HS-5 (cell line): ENCODE measurements around the gene DAZAP2.
A peak's percentile ranks its signal among the peaks of the same experiment; 100 is the strongest.

Experiments
- DNase-seq: peaks from one replicate; pipeline ENCODE4 v3.0.0-alpha.2; 2012; ENCODE audit warnings: low read depth

DAZAP2 gene

DNA sequence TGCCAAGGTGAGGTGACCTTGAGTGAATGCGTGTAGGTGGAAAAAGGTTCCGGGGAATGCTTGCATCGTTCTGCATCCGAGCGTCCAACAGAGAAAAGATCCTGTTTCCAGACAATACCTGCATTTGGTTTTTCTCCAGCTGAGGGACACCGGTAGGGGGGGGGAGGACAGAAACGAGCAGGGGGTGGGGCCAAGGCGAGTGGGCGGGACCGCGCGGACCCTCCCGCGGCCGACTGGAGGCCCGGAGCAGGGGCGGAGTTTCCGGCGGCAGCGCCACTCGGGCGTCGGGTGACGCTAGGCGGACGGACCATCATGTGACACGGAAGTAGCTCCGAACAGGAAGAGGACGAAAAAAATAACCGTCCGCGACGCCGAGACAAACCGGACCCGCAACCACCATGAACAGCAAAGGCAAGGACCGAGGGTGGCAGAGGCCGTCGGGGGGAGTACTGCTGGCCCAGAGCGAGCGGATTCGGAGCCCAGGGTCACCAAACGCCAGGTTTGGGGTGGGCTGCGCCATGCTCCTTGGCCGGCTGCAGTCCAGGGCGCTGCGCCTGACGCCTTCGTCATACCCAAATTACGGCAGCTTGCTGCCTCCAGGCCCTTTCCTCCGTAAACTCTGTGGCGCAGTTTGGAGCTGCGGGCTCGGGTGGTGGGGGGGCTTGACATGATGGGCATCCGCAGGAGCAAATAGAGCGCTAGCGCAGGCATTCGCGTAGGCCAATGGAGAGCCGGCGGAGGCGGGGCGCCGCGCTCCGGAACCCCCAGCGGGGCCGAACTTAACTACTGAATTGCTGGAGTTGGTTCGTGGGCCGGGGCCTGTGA is at the start of gene DAZAP2:
Gene DAZAP2 (plus strand): TSS at position 317 of the 825 bp plus-strand sequence. CDS start 82 bp downstream, at position 399.
- DNase-seq = peak; percentile 79

DNA sequence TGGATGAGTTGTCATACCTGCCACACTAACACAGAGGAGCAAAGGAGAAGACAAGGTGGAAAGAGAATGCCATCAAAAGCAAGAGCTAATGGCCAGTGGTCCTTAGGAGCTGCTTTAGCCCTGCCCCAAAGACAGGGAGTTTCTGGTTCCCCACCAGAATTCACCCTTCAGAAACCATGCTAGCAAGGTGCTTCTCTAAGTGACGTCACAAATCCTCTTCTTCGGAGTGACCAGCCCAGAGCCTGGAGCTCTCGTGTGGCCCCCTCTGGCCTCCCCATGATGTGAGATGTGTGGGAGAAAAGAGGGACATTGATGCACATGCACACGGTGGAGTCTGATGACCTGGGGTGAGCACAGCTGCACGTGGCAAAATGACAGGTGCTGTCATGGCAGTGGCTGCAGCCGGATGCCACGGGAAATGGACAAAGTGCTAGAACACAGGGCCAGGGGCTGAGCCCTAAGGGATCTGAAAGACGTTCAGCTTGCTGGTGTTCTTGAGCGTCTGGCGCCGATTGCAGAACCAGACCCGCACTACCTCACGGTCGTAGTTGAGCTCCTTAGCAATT is 48.8 kb upstream of the DAZAP2 start:
- no peak for DNase-seq

- DNase-seq = no peak
Measured at GRCh38 chr12:51190820-51191219, 47.8 kb upstream of the DAZAP2 start.

GRCh38 chr12:51191516-51192283 is 46.9 kb upstream of the DAZAP2 start:
- DNase-seq = no peak

DNA sequence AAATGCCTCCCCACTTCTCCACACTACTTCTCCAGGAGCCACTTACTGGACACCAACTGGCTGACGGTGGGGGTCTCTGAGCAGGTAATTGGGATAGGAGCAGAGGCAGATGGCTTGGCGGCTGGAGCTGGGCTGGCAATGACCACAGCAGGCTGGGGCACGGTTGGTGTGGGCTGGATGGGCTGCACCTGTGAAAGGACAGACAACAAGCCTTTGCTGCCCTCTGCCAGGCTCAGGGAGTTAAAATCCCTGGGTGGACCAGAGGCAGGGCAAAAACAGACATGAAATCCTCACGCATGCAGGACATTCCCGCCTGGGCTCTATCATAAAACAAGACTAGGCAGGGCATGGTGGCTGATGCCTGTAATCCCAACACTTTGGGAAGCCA is 46.3 kb upstream of the DAZAP2 start:
- no peak for DNase-seq

GRCh38 chr12:51195841-51196240 is 42.8 kb upstream of the DAZAP2 start:
- DNase-seq = no peak

DNA sequence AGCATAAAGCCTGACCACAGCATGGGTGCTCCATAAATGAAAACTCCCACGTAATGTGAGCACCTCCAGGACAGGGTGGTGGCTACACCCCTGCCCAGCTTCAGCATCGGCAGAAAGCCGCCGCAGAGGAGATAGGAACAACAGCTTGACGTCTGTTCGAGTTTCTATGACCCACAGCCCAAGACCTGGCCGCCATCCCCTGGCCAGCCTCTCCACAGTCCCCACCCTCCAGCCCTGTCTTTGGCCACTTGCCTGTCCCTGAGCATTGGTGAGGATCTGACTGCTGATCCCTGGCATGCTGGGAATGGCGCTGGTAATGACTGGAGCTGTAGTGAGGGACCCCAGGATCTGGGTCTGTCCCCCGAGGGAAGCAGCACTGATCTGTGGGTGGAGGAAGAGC is 42.1 kb upstream of the DAZAP2 start:
- no peak for DNase-seq

DNA sequence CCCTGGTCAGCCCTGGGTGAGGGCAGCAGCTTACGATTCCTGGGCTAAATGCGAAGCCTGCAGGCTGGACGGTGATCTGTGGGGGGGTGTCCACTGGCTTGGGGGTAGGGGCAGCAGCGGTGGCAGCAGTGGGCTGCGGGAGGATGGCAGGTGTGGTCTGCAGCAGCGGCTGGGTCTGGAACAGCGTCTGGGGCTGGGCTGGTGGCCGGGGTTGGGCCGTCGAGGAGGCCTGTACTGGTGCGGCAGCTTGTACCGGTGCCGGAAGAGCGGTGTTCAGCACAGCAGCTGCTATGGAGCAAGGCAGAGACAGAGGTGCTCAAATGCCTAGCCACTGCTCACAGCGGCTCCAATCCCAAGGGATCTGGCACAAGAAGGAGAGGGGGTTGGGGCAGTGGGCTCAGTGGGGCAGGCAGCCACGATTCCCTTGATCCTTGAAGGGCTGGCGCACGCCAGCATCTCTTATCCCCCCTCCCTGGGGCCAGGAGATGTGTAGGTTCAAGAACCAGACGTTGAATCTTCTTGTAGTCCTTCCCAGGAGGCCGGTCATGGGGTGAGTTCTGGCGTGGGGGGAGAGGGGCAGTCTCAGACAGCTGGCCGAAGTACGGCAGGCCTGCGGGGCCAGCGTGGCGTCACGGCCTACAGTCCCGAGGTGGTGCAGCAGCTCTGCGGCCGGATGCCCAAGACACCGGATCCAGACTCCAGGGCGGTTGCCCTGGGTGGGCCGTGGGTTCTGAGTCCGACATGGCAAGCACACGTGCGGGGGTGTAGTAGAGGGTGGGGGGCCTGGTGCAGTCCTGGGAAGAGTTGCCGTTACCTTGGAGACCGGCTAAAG is 40.7 kb upstream of the DAZAP2 start:
- no peak for DNase-seq

GRCh38 chr12:51198568-51199365 is 39.9 kb upstream of the DAZAP2 start:
- no peak for DNase-seq

- no peak for DNase-seq
Measured at GRCh38 chr12:51199366-51199945, 39.2 kb upstream of the DAZAP2 start.

DNA sequence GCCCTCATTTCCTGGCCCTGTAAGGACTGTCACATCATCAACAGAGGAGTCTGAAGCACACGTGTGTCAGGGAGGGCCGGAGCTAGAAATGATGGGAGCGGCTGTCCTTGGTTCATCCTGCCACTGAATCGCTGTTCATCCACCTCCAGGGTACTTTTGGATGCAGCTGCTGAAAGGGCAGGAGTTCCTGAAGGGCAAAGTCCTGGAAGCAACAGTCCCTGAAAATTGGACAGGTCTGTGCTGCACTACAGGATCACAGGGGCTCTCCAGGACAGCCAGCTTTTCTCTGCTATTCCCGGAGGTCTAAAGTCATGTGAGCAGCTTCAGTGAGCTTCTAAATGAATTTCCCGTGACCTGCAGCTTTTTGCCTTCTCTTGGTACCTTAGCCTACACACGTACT is 38.5 kb upstream of the DAZAP2 start:
- no peak for DNase-seq

- DNase-seq = no peak
Measured at GRCh38 chr12:51200806-51201205, 37.8 kb upstream of the DAZAP2 start.

GRCh38 chr12:51202718-51203117 is 35.9 kb upstream of the DAZAP2 start:
- no peak for DNase-seq

- DNase-seq = no peak
Measured at GRCh38 chr12:51205350-51205749, 33.3 kb upstream of the DAZAP2 start.

GRCh38 chr12:51208016-51208660 is 30.5 kb upstream of the DAZAP2 start:
- no peak for DNase-seq

DNA sequence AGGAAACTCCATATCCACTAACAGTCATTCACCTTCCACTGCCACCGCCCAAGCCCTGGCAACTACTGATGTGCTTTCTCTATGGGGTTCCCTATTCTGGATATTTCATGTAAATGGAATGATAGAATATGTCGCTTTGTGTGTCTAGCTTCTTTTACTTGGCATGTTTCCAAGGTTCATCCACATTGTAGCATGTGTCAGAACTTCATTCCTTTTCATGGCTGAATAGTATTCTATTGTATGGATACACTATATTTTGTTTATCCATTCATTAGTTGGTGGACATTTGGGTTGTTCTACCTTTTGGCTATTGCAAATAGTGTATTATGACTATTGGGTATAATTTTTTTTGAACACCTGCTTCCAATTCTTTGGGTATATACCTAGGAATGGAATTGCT is 29.4 kb upstream of the DAZAP2 start:
- no peak for DNase-seq

DNA sequence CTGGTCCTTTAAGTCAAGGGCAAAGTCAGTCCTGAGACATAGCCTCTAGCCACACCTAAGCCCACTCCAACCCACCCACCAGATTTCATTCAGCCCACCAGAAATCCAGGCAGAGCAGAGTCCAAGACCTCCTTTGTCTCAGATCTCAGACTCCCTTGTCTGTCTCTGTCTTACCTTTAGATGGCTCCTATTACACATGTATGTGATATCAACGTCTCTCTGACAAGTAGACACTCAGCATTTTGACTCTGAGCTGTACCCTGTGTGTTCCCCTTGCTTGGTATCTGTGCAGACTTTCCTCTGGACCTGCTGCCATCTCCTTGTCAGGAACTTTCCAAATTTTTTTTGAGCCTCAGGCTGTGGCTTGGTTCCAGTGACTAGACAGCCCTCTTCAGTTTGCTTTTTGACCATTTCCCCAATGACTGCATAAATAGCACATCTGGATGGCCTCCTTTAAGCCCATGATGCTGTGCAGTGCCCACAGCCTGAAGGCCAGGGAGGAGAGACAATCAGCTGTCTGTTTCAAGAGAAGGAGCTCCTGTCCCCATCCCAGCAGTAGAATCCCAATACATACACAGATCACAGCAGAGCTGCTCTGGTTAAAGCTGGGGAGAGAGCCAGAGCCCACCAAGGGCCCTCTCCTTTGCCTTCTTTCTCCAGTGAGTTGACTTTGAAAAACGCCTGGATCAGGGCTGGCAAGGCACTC is 27.8 kb upstream of the DAZAP2 start:
- DNase-seq = no peak

GRCh38 chr12:51214895-51215294 is 23.7 kb upstream of the DAZAP2 start:
- no peak for DNase-seq

DNA sequence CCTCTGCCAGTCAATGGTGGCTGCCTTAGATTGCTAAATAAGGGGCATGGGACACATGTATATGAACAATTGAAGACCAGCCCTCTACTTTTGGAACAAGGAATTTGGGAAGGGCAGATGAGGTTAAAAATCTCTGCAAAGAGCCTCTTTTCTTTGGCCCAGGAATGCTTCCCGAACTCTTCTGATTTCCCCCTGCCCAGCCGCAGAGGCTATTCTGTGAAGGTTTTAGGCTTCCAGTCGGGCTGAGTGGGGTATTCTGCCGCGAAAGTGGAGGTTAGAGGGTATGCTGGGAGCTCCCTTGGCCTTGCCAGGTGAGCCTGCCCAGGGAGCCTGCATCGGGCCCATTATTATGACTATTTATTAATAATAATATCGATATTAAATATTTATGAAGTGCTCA is 22.0 kb upstream of the DAZAP2 start:
- DNase-seq = no peak
